ENCODE data around the gene MYH7.
A peak's percentile ranks its signal among the peaks of the same experiment; 100 is the strongest.

Gene MYH7

DNA sequence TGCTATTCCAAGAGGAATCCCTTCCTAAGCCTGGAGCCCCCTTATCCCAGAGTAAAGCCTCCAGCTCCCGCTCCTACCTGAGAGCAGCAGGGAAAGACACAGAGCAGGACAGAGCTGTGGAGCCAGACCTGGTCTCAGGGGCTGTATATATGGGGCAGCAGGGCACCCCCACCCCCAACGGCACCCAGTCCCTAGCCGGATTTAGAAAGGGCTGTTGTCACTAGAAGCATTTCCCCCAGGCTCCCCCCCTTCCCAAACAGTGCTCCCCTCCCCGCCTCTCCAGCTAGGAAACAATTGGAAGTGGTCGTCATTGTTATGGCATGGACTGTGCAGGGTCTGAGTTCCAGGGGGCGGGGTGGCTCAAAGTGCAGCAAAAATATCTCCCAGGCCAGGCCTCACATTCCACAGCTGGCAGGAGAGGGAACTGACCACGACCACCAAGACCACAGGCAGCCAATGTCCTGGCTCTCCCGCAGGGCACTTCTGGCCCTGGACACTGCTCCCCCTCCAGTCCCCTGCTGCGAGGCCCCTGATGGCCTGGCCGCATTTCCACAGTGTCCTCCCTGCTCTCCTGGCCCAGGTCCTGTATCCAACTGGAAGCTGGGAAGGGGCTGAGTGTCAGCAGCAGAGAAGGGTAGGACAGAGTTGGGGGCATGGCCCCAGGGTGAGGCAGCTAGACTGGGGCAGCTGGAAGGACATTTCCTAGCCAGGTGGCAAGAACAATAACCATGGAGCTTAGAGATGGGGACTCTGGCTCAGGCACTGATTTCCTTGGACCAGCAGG is at the start of gene MYH7:
Gene MYH7 (minus strand): TSS at position 118 of the 784 bp plus-strand sequence. CDS start 1,928 bp downstream, outside the sequence.
- H3K27ac ChIP-seq: no peak within 1 kb of the TSS
- no peak for TF ChIP-seq ZFX (IDR thresholded peaks at IDR 0.05; ENCODE audit: borderline replicate concordance)
- TF ChIP-seq, protein P1, sequence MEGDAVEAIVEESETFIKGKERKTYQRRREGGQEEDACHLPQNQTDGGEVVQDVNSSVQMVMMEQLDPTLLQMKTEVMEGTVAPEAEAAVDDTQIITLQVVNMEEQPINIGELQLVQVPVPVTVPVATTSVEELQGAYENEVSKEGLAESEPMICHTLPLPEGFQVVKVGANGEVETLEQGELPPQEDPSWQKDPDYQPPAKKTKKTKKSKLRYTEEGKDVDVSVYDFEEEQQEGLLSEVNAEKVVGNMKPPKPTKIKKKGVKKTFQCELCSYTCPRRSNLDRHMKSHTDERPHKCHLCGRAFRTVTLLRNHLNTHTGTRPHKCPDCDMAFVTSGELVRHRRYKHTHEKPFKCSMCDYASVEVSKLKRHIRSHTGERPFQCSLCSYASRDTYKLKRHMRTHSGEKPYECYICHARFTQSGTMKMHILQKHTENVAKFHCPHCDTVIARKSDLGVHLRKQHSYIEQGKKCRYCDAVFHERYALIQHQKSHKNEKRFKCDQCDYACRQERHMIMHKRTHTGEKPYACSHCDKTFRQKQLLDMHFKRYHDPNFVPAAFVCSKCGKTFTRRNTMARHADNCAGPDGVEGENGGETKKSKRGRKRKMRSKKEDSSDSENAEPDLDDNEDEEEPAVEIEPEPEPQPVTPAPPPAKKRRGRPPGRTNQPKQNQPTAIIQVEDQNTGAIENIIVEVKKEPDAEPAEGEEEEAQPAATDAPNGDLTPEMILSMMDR (IDR thresholded peaks at IDR 0.05): no peak

DNA sequence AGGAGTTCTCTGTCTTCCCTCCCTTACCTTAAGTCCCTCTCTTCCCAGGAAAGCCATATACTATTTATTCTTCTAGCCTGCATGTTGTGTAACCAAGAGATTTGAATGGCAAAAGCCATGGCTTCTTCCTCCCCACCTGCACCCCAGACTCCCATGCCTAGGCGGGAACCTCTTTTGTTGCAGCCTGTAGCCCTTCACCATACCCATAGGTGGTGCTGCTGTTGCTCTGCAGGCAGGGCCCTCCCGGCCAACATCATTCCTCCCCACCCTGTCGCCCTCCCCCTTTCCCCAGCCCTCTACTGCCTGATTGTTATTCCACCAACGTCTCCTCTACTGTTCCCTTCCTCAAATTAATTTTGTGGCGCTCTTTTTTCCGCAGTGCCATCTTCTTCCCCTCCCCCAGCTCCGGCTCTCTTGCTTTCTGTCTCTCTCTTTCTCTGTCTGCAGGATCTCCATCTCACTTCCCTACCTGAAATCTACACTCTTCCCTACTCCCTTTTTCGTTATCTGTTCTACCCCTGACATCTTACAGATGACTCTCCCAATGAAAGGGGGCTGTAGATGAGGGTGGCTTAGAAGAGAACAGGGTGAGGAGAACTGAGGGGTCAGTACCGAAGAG is 47.9 kb upstream of the MYH7 start:
- TF ChIP-seq, protein P1 (IDR thresholded peaks at IDR 0.05): peak; percentile 57
- no peak for TF ChIP-seq ZFX (IDR thresholded peaks at IDR 0.05; ENCODE audit: borderline replicate concordance)

DNA sequence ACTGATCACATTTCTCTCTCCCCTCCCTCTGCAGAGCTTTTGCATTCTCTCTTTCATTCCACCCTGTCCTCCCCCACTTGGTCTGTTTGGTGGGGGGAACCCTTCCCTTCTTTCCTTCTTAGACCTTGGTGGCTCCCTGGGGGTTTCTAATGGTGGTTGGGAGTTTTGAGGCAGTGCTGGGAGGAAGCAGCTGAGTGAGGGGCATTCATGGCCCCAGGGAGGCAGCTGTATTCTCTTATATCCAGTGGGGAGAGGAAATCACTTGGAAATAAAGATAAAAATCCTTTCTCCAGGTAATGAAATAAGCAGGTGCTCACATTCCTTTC is 47.3 kb upstream of the MYH7 start:
- TF ChIP-seq, protein P1 (IDR thresholded peaks at IDR 0.05): no peak
- TF ChIP-seq ZFX (IDR thresholded peaks at IDR 0.05; ENCODE audit: borderline replicate concordance): no peak
- no peak overlapping the region for H3K27ac ChIP-seq

More for the DNA sequence above, 47.9 kb upstream of the MYH7 start:
- H3K27ac ChIP-seq: no peak overlapping the region

DNA sequence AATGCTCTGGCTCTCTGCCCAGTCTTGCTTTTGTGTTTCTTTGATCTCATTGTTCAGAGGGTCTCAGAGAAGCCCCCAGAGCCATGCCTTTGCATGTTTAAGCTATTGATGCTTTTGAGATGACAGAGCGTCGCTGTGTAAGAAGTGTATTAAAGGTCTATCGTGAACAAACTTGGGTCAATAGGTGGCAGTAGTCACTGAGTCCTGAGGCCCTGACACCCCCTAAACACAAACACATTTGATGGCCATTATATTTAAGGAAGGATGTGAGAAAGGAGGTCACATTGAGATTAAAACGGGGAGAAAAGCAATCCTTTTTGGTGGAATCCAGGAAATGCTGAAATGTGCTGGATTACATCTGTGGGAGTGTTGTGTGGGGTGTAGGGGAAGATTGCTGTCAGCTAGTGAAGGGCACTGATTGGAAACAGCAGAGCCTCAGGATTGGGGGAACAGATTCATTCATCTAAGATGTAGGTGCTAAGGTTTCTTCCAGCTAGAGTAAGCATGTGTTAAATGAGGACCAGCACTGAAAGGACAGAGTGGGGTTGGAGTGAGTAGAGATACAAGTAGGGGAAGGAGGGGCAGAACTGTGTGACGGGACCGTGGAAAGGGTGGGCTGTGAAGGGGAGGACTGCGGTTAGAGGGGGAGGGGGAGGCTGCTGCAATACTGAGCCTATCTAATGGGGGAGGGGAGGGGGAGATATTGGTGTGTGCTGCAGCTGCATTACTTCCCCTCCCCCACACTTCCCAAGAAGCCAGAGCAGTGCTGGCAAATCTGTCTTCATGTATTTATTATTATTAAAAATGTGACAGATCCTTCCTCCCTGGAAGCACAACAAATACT is 46.7 kb upstream of the MYH7 start:
- H3K27ac ChIP-seq: no peak overlapping the region
- TF ChIP-seq, protein P1 (IDR thresholded peaks at IDR 0.05): no peak
- TF ChIP-seq ZFX (IDR thresholded peaks at IDR 0.05; ENCODE audit: borderline replicate concordance): no peak

DNA sequence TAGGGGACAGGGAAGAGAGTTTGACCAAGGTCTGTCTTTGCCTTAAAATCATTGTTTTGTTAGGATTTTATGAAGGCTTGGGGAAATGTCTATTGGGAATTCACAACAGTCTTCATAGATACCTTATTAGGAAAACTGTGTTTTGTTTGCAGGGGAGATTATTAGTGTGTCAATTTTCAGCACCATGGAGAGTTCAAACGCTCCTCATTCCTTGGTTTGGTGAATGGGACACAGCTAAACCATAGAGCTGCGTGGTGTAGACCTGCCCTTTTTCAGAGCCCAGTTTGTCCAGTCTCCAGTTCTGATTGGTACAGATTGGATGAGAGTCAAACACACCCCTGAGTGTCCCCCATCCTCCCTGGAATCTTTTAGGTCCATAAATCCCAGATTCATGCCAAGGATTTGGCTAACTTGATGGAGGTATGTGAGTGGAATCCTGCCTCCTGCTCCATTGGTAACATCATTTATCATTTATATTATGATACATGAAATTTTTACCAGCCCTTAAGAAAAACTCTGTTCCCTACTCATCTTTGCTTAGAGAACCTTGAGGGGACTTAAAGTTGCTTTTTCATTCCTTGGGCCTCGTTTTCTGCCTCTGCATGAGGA is 46.0 kb upstream of the MYH7 start:
- no peak overlapping the region for H3K27ac ChIP-seq
- TF ChIP-seq, protein P1 (IDR thresholded peaks at IDR 0.05): no peak
- TF ChIP-seq ZFX (IDR thresholded peaks at IDR 0.05; ENCODE audit: borderline replicate concordance): no peak

DNA sequence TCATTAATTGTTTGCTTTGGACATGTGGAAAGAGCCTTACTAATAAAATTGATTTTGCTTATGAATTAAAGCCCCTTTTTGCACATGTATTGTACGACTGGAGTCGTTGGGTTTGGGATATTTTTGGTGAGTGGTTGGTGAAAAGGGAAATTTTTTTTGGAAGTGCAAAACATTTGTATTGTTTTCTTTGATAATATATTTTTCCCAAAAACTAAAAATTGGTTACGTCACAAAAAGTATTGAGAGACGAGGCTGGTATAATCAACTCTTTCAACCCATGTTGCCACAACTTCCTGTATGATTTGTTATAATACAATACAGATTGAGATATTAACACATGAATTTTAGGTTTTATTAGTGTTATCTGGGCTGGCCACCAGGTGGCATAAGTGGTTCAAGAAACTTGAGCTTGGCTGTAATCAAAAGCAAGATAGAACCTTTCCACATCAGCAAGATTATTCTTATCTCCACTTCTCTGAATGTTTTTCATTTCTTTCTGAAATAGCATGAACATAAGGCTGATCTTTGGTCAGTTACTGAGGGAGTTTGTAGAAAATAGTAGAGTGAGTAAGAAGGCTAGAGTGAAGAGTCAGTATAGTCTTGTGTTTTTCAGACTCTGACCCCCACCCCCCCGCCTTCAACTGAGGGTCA is 42.8 kb upstream of the MYH7 start:
- no peak overlapping the region for H3K27ac ChIP-seq
- TF ChIP-seq ZFX (IDR thresholded peaks at IDR 0.05; ENCODE audit: borderline replicate concordance): no peak
- TF ChIP-seq, protein P1 (IDR thresholded peaks at IDR 0.05): peak; percentile 82
